ENCODE results near the gene AGTRAP. TPM values are rescaled to one million over a fixed set of nuclear protein-coding genes. Genes with fewer than 3 reads are reported as not detected.

AGTRAP gene, protein sequence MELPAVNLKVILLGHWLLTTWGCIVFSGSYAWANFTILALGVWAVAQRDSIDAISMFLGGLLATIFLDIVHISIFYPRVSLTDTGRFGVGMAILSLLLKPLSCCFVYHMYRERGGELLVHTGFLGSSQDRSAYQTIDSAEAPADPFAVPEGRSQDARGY
- total RNA-seq, result 31.6 and 39.3 TPM in 2 replicates

GRCh38 chr1:11735854-11736745, at the start of gene AGTRAP:
Gene AGTRAP (plus strand): TSS chr1:11736136. CDS start chr1:11736209, 73 bp downstream.

GRCh38 chr1:11691302-11691914, 44.5 kb upstream of the AGTRAP start, which contains the start of gene DRAXIN:
Gene DRAXIN (plus strand): TSS chr1:11691710. CDS start chr1:11706259, 14,549 bp downstream.

DNA sequence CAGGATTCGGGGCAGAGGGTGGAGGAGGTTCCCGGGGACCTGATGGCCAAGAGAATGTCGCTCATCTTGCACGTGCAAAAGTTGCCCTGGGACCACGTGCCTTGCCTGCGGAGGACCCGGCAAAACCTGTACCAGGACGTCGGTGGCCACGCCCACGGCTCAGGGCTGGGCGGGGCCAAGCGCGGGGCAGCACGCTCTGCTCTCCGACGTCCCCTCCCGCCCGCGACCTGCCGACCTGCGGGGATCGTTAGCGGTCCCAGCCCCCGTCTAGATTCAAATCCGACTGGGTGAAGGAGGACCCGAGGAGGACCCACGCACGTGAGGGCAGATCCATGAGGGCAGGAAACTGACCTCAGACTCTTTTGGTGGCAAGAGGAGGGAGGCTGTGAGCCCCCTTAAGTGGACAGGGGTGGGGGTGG, 26.1 kb downstream of the AGTRAP start, which contains the start of gene C1orf167:
C1orf167 (plus strand) TSS at position 206 of the 419 bp plus-strand sequence. CDS start 2,208 bp downstream, outside the sequence.

Other genes starting within 250 kb of the AGTRAP start
- 0.32 and 3.7 TPM in 2 replicates for gene FBXO2, start 81.7 kb upstream of the AGTRAP start, total RNA-seq
- 6.8 and 9.6 TPM in 2 replicates for gene FBXO44, start 81.3 kb upstream of the AGTRAP start, total RNA-seq
- 1.1 and 2.6 TPM in 2 replicates for gene FBXO6, start 71.9 kb upstream of the AGTRAP start, total RNA-seq
- gene MAD2L2, start 55.0 kb upstream of the AGTRAP start, total RNA-seq, result 29.1 and 31.9 TPM in 2 replicates
- 0.32 and 0.69 TPM in 2 replicates for gene DRAXIN, start 44.4 kb upstream of the AGTRAP start, total RNA-seq
- gene C1orf167, start 26.1 kb downstream of the AGTRAP start, total RNA-seq, result 0.16 and 0.19 TPM in 2 replicates
- 18.1 and 32.9 TPM in 2 replicates for gene MTHFR, start 69.8 kb downstream of the AGTRAP start, total RNA-seq
- gene CLCN6, start 70.1 kb downstream of the AGTRAP start, total RNA-seq, result 6.0 and 11.5 TPM in 2 replicates
- gene NPPA, start 111.6 kb downstream of the AGTRAP start, total RNA-seq, result not detected in 2 replicates
- gene NPPB, start 122.8 kb downstream of the AGTRAP start, total RNA-seq, result not detected in 2 replicates
- 36.1 and 54.6 TPM in 2 replicates for gene KIAA2013, start 190.3 kb downstream of the AGTRAP start, total RNA-seq
- gene PLOD1, start 198.6 kb downstream of the AGTRAP start, total RNA-seq, result 182 and 368 TPM in 2 replicates
- gene MFN2, start 244.3 kb downstream of the AGTRAP start, total RNA-seq, result 32.7 and 95.7 TPM in 2 replicates

Data from bladder microvascular endothelial cell (primary cell).